PC-9 (cell line): ENCODE measurements around the gene PRUNE2. TPM values are rescaled to one million over a fixed set of nuclear protein-coding genes. Genes with fewer than 3 reads are reported as not detected.
"Not testable (repeated sequence)": the region's sequence is repeated elsewhere in the genome, so short reads cannot be mapped to it uniquely, and the experiment has no call there.

Experiments used
- BruUV-seq: library from RNA; stranded (reverse); fragments of 400-500 nt; replicated peaks from 2 replicates; lab custom pipeline; 2021; lab: Mats Ljungman, UMichigan
- CTCF ChIA-PET: fragments of 300-600 bp; sonication (Branson Sonifier 250); formaldehyde crosslinking; loops from one replicate; lab custom pipeline; 2022; ENCODE audit warnings: antibody characterized with exemption; lab: Charles Lee
- POLR2A ChIA-PET: fragments of 300-600 bp; sonication (Branson Sonifier 250); formaldehyde crosslinking; loops from one replicate; lab custom pipeline; 2022; ENCODE audit warnings: antibody characterized with exemption; ENCODE audit not compliant: unreplicated experiment; lab: Charles Lee
- DNase-seq, 2 experiments: peaks; one replicate each; pipeline versions ENCODE4 v3.0.0 to v3.0.0-alpha.2; 2015 to 2022; ENCODE audit warnings: mixed read lengths in 1 of 2
- H2AFZ ChIP-seq: fragments of 200-600 bp; sonication (generic); 2 replicates; pipeline ENCODE4 v1.8.1; 2017; ENCODE audit warnings: antibody characterized with exemption
- H3F3A ChIP-seq: fragments of 200-600 bp; sonication (generic); 2 replicates; pipeline ENCODE4 v1.8.1; 2017; ENCODE audit warnings: antibody characterized with exemption, mild to moderate bottlenecking, low read depth; ENCODE audit not compliant: insufficient read depth
- H3K27ac ChIP-seq: fragments of 200-600 bp; sonication (generic); 2 replicates; pipeline ENCODE4 v1.6.1; 2016; ENCODE audit warnings: mixed run types
- H3K27me3 ChIP-seq: fragments of 200-600 bp; sonication (generic); 2 replicates; pipeline ENCODE4 v1.6.1; 2016; ENCODE audit warnings: low read depth, mixed run types; ENCODE audit not compliant: insufficient read depth
- H3K36me3 ChIP-seq: fragments of 200-600 bp; sonication (generic); 2 replicates; pipeline ENCODE4 v1.6.1; 2016; ENCODE audit warnings: low read depth, mixed run types
- H3K4me1 ChIP-seq: fragments of 200-600 bp; sonication (generic); replicated peaks from 2 replicates; pipeline ENCODE4 v1.6.1; 2016; ENCODE audit warnings: mixed run types; ENCODE audit not compliant: insufficient read depth
- H3K4me2 ChIP-seq: fragments of 200-600 bp; sonication (generic); 2 replicates; pipeline ENCODE4 v1.6.1; 2017; ENCODE audit warnings: mixed run types
- H3K4me3 ChIP-seq: fragments of 200-600 bp; sonication (generic); 2 replicates; pipeline ENCODE4 v1.6.1; 2016; ENCODE audit warnings: mixed run types
- H3K79me2 ChIP-seq: fragments of 200-600 bp; sonication (generic); 2 replicates; pipeline ENCODE4 v1.6.1; 2017; ENCODE audit warnings: low read depth, mixed run types
- H3K9me2 ChIP-seq: fragments of 200-600 bp; sonication (generic); 2 replicates; pipeline ENCODE4 v1.8.1; 2017; ENCODE audit warnings: mild to moderate bottlenecking; ENCODE audit not compliant: insufficient read depth
- H3K9me3 ChIP-seq: fragments of 200-600 bp; sonication (generic); 2 replicates; pipeline ENCODE4 v1.8.1; 2016; ENCODE audit warnings: low read depth; ENCODE audit not compliant: insufficient read depth
- H4K20me1 ChIP-seq: fragments of 200-600 bp; sonication (generic); 2 replicates; pipeline ENCODE4 v1.8.1; 2017; ENCODE audit not compliant: insufficient read depth
- EZH2 ChIP-seq: fragments of 200-600 bp; sonication (generic); IDR thresholded peaks from 2 replicates; pipeline ENCODE4 v1.8.0; 2017; ENCODE audit warnings: antibody characterized with exemption, low read depth
- intact Hi-C: fragments of 100-400 bp; cut with micrococcal nuclease; formaldehyde crosslinking; loops from one replicate; pipeline ENCODE4 v1.10.0; 2022; ENCODE audit not compliant: unreplicated experiment
- total RNA-seq: library from RNA; stranded (reverse); gene quantifications from 2 replicates; pipeline ENCODE4 v1.2.3, GENCODE V29; 2021
- TF ChIP-seq, protein P1 (sequence below): fragments of 200-600 bp; sonication (generic); conservative IDR thresholded peaks from 2 replicates; pipeline ENCODE4 v1.6.1; 2017; ENCODE audit warnings: mixed run types, antibody characterized with exemption, mild to moderate bottlenecking, moderate library complexity

PRUNE2 gene
- total RNA-seq, 1 experiment from 2014 or later, result 0.20 TPM

DNA sequence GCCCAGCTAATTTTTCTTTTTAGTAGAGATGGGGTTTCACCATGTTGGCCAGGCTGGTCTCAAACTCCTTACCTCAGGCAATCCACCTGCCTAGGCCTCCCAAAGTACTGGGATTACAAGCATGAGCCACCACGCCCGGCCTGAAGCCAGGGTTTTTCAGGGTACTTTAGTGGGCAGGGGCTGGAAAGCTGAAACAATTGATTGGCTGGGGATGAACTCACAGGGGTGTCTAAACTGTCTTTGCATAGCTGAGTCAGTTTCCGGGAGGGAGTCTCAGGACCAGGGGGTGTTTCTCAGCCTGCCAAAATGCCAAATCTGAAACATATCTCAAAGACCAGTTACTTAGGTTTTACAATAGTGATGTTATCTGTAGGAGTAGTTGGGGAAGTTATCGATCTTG, 46.1 kb downstream of the PRUNE2 start:
- Histone ChIP-seq H3F3A (no peaks in the 10 kb centered on the region), H3K9me3 (no peaks in the 10 kb centered on the region), H3K27me3 (peaks cover 11% of the 10 kb centered on the region; the same call in 1 of the 2 replicates), H3K4me3 (no peak overlapping the region), H4K20me1 (no peaks in the 10 kb centered on the region), H3K79me2 (no peaks in the 10 kb centered on the region), H3K4me2 (no peak overlapping the region), H2AFZ (no peak overlapping the region), H3K4me1 (no peaks in the 10 kb centered on the region), H3K9me2 (no peaks in the 10 kb centered on the region), H3K36me3 (no peaks in the 10 kb centered on the region), H3K27ac (no peak overlapping the region)
- intact Hi-C loops, result no loop called here
- no peak for DNase-seq
- BruUV-seq, result no TSS peak
- POLR2A ChIA-PET, result no interaction called here
- TF ChIP-seq, protein P1, sequence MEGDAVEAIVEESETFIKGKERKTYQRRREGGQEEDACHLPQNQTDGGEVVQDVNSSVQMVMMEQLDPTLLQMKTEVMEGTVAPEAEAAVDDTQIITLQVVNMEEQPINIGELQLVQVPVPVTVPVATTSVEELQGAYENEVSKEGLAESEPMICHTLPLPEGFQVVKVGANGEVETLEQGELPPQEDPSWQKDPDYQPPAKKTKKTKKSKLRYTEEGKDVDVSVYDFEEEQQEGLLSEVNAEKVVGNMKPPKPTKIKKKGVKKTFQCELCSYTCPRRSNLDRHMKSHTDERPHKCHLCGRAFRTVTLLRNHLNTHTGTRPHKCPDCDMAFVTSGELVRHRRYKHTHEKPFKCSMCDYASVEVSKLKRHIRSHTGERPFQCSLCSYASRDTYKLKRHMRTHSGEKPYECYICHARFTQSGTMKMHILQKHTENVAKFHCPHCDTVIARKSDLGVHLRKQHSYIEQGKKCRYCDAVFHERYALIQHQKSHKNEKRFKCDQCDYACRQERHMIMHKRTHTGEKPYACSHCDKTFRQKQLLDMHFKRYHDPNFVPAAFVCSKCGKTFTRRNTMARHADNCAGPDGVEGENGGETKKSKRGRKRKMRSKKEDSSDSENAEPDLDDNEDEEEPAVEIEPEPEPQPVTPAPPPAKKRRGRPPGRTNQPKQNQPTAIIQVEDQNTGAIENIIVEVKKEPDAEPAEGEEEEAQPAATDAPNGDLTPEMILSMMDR, result no peak
- no peak for TF ChIP-seq EZH2
- CTCF ChIA-PET, result no interaction called here

DNA sequence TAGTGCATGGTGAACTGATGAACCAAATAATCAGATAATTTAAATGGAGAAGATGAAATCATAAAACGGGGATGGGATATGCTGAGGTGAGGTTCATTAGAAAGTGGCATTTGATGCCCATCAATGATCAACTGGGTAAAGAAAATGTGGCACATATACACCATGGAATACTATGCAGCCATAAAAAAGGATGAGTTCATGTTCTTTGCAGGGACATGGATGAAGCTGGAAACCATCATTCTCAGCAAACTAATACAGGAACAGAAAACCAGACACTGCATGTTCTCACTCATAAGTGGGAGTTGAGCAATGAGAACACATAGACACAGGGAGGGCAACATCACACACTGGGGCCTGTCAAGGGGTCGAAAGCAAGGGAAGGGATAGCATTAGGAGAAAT, 47.7 kb downstream of the PRUNE2 start:
- H3K4me2 ChIP-seq, H3K9me2 ChIP-seq, H3F3A ChIP-seq, H3K27ac ChIP-seq, H4K20me1 ChIP-seq, BruUV-seq, intact Hi-C loops, H3K4me3 ChIP-seq, CTCF ChIA-PET, H3K79me2 ChIP-seq, DNase-seq, H3K9me3 ChIP-seq, POLR2A ChIA-PET, H2AFZ ChIP-seq, H3K36me3 ChIP-seq, H3K4me1 ChIP-seq: not testable (repeated sequence)
- H3K27me3 ChIP-seq, result peaks cover 11% of the 10 kb centered on the region; the same call in 1 of the 2 replicates

DNA sequence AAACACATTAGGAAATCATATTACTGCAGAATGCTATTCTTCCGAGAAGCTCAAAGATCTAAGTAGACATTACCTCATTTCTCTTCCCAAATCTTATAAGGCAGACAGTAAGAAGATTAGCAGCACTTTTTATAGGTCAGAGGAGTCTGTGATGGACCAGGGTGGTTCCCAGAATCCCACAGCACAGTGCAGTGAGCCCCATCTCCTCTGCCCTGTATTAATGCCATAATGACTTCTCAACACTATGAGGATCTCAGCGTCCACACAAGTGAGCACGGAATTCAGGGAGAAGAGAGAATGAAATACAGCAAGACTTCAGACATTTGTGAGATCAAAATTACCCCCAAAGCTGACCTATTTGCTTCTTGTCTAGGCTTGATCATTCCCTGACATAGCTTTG, 49.9 kb downstream of the PRUNE2 start:
- POLR2A ChIA-PET, result interaction anchor here (0.6 kb wide), 1 partner anchor 297 kb away, joined by 5 read pairs; no protein-coding TSS in a partner anchor
- no peaks in the 10 kb centered on the region for H3K79me2 ChIP-seq
- BruUV-seq, result no TSS peak

More for the DNA sequence above, 49.9 kb downstream of the PRUNE2 start:
- intact Hi-C loops, result no loop called here
- Histone ChIP-seq H3K4me2 (no peak overlapping the region), H4K20me1 (no peaks in the 10 kb centered on the region), H3K4me3 (no peak overlapping the region), H3K27ac (no peak overlapping the region), H3F3A (no peaks in the 10 kb centered on the region), H3K9me2 (no peaks in the 10 kb centered on the region), H3K4me1 (no peaks in the 10 kb centered on the region), H2AFZ (no peak overlapping the region), H3K27me3 (peaks cover 23% of the 10 kb centered on the region), H3K36me3 (no peaks in the 10 kb centered on the region), H3K9me3 (no peaks in the 10 kb centered on the region)
- no peak for DNase-seq
- CTCF ChIA-PET, result no interaction called here
- TF ChIP-seq, protein P1, result no peak
- TF ChIP-seq EZH2, result no peak
